ENCODE measurements around the gene ELOB.

DNA sequence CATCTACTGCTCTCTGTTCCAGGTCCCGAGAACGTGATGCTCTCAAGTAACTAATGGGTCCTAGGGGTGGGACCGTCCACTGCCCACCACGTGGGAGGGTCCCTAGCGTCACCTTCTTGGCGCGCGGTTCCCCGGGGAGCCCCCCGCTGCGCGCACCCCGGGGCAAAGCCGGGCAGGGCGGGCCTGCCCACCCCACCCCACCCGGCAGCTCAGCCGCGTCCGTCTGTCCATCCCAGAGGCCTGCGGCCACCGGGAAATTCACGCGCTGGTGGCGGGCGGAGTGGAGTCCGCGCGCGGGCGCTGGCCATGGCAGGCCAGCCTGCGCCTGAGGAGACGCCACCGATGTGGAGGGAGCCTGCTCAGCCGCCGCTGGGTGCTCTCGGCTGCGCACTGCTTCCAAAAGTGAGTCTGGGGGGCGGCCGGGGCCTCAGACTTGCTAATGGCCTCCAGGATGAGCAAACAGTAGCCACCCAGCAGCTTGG lies 21.7 kb upstream of the ELOB start:
- TF ChIP-seq TAF1 (IDR thresholded peaks at IDR 0.05; ENCODE audit: borderline replicate concordance, insufficient read depth, low read length), result no peak
- no peak for TF ChIP-seq POLR2AphosphoS5 (IDR thresholded peaks at IDR 0.05; ENCODE audit: low read depth, low read length)
